HG02623 (cell line): ENCODE results near the gene GMEB2.

Experiments
- ATAC-seq: cut with Tn5 transposase; IDR thresholded peaks from one replicate; pipeline ENCODE4 v1.9.1; 2021; ENCODE audit warnings: moderate library complexity; ENCODE audit not compliant: unreplicated experiment

Gene GMEB2

DNA sequence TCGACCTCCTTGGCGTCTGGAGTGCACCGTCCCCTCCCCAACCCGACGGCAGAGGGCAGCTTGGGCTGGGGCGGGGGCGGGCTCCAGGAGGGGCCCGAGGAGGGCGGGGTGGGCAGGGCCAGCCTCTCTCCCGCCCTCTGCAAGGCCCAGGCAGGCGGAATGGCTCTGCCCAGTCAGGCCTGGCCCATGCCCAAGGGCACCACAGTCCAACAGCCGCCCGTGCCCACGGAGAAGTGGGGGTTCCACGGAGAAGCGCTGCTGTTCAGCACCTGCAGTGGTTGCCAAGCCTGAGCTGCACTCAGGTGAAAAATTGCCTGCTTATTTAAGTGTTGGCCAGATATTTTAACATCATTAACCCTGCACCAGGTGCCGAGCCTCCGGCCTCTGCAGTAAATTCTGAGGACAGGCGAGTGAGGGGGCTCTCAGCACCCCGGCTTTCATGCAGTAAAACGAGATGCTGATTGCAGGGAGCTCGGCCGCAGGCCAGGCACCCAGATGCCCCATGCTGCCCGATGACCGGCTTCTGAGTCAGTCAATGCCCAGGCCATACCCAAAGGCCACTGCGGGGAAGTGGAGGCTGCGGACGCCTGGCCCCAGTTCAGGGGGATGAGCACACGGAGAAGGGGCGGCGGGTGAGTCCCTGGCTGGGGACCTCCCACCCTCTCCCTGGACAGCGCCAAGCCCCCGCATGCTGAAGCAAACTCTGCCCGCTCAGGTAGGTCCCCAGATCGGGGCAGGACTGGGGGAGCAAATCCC, 79.0 kb downstream of the GMEB2 start, which contains the start of gene SRMS:
Gene SRMS (minus strand): TSS at position 25 of the 756 bp plus-strand sequence. CDS start 286 bp downstream, outside the sequence.
- ATAC-seq, result no peak

DNA sequence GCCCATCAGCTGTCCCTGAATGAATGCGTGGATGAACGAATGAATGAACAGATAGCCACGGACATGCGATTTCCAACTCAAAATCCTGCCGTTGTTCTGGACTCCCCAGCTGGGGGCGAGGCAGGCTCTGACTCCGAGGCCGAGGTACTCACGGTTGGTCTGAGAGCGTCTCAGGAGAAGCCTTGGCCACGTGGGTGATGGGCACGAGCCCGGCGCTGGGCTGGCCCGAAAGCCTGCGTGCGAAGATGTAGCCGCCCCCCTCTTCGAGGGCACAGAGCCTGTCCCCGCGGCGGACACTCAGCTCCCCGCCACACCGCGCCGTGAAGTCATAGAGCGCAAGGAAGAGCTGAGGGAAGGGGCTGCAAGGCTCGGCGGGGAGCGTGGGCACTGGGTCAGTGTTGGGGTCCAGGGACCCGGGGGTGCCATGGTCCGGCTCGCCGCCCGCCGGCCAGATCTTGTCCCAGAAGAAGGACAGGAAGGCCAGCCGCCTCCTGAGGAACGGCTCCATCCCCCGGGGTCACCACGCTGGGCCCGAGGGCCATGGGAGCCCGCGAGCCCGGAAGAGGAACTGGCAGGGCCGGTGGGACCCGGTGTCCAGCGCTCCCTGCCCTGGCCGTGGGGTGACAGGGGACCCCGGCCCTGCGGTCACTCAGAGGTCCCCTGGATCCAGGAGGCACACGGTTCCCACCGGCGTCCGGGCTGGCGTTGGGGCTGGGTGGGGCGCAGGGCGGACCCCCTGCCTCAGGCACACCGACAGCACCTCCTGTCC, 79.8 kb downstream of the GMEB2 start:
- ATAC-seq, result no peak

DNA sequence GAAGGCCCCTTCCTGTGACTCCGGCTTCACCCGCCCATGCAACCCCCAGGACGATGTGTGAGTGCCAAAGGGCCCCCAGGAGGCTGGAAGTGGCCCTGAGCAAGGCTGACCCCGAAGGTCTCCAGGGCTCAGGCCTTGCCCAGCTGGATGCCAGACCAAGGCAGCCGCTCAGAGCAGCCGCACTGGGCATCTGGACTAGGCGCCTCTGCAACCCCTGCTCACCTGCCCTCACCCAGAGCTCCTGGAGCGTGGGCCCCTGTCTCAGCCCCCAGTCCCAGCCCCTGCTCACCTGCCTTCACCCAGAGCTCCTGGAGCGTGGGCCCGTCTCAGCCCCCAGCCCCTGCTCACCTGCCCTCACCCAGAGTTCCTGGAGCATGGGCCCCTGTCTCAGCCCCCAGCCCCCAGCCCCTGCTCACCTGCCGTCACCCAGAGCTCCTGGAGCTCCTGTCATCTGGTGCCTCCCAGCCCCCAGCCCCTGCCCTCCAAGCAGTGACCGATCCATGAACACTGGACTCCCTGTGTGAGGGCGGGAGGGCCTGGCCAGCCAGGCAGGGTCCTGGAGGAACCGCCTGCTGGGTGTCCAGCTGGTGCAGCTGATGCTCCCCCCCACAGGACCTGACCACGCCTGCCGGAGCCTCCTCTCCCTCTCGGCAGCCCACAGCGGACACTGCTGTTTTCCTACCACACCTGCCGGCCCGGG, 80.5 kb downstream of the GMEB2 start:
- no peak for ATAC-seq

DNA sequence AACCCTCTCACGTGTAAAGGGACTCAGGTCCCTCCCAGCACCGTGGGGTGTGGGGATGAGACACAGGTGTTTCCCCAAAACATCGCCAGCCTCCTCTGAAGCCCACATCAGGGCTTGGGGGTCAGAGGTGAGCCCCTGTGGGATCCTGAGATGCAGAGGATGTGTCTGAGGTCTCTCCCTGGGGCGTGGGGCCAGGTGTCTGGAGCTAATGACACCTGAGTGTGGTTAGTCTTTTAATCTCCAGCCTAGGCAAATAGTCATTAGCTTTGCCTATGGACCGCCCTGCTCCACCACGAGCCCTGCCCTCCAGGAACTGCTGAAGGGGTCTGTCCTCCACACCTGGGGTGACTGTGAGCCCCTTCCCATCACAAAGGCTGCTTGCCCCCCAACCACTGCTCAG, 81.1 kb downstream of the GMEB2 start:
- no peak for ATAC-seq

DNA sequence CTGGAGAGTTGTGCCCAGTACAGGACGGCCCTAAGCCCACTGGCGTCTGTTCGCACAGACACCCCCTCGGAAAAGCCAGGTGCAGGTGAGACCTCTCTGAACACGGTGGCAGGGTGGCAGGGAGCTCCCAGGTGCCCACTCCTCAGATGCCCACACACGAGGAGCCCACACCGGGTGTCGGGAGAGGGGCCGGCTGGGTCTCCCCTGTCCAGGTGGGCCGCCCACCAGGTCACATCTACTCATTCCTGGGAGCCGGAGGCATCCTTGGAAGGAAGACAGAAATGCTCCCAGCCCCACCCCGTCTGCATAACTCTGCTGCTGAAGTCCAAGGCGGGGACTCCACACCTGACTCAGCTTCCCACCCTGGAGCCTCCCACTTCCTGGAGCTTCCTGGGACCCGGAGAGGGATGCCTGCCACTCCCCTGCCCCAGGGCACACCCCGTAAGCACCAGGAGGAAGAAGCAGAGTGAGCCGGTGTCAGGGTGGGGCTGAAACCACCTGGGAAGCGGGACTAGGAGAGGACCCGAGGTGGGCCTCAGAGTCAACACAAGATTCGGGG, 81.9 kb downstream of the GMEB2 start:
- no peak for ATAC-seq

DNA sequence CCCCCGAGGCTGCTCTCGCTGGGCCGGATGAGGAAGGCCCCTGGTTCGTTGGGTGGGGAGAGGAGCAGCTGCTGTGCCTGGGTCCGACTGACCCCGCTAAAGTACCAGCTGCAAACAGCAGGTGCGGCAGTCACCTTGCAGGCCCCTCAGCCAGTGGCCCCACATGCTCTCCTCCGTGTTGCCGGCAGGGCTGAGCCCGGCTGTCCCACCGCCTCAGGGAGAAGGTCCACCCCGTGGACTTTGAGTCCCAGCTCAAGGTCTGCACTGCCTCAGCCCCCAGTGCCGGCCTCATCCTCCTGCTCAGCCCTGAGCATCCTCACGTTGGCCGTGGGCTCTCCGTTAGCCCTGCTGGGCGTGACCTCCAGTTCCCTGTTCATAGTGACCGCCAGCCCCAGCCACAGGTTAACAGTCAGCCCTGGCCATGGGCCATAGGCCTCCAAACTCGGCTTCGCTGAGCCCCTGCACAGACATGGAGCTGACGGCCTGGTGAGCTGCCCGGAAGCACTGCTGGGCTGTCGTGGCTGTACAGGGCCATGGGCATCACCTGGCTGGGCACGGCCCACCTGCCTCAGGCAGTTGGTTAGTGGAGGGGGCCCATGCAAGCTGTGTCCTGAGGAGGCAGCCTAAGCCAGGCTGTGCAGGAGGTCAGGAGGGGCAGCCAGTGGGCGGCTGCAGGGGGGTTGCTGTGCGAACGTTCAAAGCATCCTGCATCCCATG, 82.5 kb downstream of the GMEB2 start:
- no peak for ATAC-seq

DNA sequence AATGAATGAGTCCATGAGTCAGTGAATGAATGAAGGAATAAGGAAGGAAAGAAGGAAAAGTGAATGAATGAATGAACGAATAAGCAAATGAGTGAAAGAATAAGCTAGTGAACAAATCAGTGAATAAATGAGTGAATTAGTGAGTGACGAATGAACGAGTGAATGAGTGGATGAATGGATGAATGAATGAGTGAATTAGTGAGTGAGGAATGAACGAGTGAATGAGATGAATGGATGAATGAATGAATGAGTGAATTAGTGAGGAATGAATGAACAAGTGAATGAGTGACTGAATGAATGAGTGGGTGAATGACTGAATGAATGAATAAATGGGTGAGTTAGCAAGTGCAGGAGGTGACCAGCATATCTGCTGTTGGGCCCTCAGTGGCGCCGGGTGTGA, 83.2 kb downstream of the GMEB2 start:
- no peak for ATAC-seq

DNA sequence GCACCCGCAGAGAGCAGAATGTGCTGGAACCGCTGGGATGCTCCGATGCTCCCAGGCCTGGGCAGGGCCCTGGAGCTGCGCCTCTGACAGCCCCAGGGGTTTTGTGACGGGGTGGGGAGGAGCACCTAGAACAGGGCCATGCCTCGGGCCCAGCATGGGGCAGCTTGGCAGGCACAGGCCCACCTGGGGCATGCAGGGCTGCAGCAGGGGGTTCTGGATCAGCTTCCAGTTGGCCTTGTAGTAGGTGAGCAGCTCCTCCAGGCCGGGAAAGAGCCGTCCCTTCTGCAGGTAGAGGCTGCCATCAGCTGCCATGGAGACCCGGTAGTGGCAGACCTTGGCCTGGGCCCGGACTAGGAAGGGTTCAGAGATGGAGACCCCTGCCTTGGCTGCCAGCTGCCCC, 83.8 kb downstream of the GMEB2 start:
- ATAC-seq, result no peak

DNA sequence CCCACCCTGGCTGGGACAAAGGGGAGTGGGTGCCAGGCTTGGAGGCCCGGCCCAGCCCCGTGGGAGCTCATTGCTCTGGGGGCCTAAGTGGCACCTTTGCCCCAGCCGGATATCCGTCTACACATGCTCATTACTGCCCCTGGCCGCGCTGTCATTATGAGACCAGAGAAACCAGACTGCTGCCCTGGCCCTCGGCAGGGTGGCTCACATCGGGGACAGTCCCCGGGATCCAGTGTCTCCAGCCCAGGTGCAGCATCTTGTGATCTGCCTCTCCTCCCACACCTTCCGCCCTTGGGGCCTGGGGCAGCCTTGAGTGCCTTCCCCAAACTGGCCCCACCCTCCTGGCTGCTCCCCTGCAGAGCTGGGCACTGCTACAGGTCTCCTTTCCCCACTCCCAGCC, 84.2 kb downstream of the GMEB2 start:
- no peak for ATAC-seq

DNA sequence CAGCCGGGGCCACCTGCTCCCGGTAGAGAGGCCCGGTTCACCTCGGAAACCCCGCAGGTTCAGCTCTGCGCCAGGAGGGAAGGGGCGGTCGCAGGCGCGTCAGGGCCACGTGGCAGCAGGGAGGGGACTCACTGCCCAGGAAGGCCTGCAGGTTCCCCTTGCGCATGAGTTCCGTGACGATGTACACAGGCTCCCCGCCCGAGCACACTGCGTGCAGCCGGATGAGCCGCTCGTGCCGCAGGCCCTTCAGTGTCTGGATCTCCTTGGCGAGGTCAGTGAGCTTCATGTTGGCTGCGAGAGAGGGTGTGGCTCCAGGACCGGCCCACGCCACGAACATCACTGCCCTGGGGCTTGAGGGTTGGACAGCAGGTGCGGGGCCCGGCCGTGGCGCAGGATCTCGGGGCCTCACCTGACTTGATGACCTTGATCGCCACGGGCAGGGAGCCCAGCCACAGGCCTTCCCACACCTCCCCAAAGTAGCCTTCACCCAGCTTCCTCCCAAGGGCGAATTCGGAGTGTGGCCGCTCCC, 84.8 kb downstream of the GMEB2 start:
- ATAC-seq, result no peak

DNA sequence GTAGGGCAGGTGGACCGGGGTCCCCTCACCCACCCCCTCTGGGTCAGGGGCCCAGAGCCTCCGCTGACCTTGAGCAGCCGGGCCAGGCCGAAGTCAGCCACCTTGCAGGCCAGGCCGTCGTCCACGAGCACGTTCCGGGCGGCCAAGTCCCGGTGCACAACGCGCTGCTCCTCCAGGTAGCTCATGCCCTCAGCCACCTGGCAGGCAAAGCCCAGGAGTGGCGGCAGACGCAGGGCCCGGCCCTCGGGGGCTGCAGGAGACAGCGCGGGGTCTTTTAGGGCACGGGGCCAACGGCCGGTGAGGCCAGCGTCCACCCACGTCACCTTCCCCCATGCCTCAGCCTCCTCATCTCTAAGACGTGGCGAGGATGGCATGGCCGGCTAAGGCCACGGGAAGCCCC, 85.5 kb downstream of the GMEB2 start:
- ATAC-seq, result no peak

DNA sequence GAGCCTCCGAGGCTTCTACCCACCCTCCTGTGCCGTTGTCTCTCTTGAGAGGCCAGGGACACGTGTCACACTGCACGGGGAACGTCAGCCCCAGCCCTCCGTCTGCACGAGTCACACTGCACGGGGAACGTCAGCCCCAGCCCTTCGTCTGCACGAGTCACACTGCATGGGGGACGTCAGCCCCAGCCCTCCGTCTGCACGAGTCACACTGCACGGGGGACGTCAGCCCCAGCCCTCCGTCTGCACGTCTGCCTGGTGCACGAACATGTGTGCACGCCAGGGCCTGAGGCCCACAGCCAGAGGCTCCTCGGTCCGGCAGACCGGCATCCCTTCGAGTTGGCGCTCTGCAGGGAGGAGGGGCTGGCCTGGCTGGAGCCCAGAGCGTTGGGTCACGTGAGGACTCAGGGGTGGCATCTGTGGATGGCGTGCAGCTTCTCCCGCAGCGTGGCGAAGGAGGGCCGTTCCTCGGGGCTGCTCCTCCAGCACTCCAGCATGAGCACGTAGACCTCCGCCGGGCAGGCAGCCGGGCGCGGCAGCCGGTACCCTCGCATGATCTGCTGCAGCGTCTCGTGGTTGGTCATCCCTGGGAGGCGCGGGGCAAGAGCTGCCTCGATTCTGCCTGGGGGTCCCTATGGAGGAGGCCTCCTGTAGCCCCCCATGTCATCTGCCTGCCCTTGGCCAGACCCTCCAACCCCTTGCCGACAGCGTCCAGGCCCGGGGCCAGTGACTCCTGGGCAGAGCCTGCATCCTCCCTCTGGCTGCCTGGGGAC, 86.3 kb downstream of the GMEB2 start:
- ATAC-seq, result no peak

DNA sequence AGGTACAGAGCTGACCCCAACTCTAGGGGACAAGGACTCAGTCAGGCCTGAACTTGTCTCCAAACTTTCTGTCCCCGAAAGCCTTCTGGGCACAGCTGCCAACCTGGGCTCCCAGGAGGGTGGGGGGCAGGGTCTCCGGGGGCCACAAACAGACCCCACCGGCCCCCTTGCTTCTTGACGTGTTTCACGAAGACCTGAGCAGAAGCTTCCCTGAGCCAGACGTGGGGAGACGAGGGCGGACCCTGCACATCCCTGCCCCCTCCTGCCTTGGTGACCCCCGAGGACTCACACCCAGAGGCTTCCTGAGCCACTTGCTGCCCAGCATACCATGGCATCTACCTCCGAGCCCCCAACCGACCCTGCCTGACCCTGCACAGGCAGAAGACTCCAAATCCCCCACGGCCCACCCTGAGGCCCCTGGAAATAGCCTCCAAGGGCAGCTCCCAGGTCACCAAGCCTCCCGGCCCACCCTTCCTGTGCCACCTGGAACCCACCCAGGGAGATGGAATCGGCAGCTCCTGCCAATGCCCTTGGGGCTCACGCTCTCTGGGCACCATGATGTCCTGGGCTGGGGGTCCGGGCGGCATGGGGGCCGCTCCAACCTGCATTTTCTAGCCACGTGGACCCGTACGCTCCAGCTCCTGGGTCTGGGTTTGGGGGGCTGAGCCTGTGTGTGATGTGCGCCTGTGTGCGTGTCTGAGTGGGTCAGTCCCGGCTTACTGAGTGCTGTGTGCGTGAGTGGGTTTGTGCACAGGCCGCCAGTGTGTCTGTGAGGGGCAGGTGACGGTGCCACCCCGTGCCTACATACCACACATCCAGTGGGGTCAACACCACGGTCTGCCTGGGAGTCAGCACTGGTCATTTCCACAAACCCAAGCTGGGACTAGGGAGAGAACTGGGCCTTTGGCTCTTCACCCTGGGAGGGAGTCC, 87.2 kb downstream of the GMEB2 start:
- ATAC-seq, result no peak

DNA sequence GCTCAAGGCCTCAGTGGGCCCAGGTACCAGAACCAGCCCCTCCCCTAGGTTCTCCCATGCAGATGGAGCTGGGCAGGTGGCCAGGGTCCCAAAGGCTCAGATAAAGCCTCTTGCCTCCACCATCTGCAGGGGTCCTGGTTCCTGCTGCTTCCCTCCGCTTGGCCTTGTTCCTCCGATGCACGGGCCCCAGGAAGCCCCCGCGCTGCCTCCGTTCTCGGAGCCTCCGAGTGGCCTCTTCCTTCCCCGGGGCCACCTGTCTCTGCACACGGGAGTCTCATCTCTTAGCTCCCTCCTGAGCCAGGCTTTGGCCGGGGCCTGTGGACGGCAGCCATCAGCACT, 87.8 kb downstream of the GMEB2 start:
- no peak for ATAC-seq

DNA sequence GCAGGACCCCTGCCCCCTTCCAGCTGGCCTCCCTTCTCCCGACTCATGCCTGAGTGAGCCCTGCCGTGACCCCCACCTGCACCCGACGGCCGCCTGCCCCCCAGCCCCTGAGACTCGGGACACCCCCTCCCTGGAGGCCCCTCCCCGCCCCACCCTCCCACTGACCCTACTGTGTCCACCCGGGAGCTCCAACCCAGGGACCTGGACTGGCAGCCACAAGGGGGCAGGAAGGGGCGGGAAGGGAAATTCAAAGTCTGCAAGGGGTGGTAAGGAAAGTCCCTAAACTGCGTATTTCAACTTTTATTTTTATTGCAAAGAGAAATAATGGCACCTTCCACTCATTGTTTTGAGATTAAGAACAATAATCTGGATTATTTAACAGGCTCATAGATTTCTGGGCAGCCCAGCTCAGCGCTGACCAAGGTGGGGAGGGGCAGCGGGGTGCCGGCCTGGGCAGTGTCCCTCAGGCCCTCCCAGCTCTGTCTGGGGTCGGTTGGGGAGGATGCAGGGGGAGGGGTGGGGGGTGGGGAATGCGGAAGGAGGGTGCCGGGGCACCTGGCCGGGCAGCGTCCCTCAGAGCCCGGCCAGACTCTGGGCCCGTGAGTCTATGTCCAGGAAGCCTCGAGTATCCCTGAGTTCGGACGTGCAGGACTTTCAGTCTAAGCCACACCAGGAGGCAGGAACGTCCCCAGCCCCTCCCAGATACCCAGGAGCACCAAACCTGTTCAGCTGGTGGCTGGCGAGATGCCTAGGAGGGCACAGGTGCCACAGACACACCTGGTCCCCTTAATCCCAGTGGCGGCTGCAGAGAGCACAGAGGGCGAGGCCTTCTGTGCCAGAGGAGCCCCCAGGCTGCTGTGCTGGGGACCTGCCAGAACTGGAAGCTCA, 88.5 kb downstream of the GMEB2 start:
- ATAC-seq, result no peak
